ENCODE results near the gene BBOX1.

Gene BBOX1

DNA sequence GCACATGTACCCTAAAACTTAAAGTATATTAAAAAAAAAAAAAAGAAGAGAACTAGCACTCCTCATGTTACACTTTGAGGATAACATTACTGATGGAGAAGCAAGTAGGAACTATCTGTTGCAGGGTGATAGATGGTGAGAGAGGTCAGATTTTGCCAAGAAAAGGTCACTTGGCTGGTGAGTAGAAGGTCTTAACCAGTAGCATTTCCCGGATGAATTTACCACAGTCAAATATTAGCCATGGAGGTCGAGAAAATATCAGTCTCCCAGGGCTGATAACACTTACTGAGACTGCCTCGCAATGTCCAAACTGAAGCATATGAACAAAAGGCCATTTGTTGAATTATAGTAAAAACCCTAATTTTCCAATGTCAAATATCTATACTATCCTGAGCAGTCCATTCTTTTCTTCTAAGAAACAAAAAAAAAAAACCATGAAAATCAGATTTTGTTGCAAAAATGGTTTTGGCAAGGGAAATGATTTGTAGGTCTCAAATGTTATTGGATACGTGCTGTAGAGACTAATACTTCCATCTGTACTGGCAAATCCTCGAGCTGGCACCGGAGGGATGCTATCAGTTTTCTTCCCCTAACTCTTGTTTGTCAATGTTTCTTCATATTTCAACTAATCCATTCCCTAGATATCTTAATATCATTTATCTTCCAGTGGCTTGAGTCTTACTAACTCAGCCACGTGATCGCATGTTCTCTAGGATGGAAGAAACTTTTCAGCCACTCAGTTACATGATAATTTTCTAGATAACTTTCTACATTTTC is 14.5 kb upstream of the BBOX1 start:
- DNase-seq (ENCODE audit: low read depth) = no peak

DNA sequence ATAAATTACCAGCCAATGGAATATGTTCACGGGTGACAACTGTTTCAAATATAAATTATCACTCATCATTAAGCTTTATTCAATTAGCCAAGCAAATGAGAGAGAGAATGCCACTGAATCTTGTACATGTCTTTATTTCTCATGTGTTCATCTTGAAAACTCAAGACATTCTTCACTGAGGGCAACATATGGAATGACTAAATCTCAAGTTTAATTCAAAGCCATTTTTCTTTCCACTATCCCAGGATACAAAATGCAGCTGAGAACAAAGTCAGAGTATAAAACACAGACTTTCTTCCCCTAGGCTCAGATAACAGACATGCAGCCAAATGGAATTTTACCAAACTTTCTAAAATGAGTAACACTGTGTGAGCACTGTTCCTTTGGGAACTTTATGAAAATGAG is 12.1 kb upstream of the BBOX1 start:
- no peak for DNase-seq (ENCODE audit: low read depth)

- no peak for DNase-seq (ENCODE audit: low read depth)
Measured at GRCh38 chr11:27029966-27030365, 10.6 kb upstream of the BBOX1 start.

DNA sequence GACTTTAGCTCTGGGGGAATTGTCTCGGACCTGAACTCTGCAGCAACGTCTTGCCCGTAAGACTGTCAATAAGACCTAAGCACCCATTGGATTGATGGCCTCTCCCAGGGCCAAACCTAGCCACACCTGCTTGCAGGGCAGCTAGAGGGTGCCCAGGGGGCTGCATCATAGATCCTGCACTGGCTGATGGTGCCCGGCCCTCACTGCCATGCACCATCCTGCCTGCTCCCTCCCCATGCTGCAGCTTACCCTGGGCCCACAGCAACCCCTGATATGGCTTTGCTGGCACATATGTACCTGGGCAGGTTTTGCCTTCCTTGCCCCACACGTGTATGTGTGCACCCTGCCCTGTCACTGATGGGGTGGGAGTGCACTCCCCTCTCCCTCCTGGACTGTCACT is 8.9 kb upstream of the BBOX1 start:
- DNase-seq (ENCODE audit: low read depth) = no peak

- no peak for DNase-seq (ENCODE audit: low read depth)
Measured at GRCh38 chr11:27039873-27040272, 742 bp upstream of the BBOX1 start.

DNA sequence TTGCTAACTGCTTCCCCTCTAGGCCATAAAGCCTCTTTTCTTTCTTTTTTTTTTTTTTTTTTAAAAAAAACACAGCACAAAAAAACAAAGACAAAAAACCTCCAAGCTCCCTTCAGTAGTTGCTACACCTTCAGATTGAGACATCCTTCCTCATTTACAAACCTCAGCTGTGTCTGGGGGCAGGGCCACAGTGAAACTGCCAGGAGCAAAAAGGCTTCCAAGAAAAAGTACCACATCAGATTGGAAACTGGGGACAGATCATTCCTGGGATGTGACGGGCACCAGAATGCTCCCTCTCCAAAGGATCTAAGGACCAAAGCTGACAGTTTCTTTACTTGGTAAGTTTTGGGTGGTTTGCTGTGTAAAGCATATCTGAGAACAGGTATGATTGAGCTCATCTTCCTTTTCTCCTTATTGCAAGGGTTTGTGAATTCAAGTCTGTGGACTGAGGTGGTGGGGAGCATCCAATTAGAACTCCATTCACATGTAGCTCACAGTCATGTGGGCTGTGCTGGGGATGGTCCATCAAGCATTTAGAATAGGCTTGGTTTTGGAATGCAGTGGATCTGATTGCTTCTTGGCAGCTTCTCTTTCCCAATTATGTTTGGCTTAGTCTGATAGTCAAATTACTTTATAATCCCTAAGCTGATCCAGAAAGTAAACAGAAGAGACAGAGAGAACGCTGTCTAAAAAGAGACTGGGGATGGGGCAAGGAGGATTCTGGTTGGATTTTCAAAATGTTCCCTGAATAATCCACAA is 705 bp downstream of the BBOX1 start:
- DNase-seq (ENCODE audit: low read depth) = no peak

- no peak for DNase-seq (ENCODE audit: low read depth)
Measured at GRCh38 chr11:27046956-27047355, 6.3 kb downstream of the BBOX1 start.

GRCh38 chr11:27052668-27053067 is 12.1 kb downstream of the BBOX1 start:
- no peak for DNase-seq (ENCODE audit: low read depth)

DNA sequence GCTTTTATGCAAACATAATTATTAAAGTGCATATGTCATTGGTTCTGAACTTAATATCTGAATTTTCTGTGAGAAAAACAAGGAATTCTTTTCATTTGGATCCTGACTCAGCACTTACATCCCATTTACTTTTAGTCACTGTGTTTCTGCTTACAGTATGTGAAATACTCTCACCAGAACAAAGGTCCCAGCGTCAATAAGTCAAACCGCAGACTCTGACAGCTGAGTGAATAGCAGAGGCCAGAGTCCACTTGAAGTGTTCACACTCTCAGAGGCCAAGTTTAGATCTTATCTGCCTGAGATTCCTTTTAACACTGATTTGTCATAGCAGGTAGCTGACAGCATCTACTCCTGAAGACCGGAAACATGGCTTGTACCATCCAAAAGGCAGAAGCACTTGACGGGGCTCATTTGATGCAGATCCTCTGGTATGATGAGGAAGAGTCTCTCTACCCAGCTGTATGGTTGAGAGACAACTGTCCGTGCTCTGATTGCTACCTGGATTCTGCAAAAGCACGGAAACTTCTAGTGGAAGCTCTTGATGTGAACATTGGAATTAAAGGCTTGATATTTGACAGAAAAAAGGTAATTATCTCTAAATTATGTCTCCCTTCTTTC is 14.6 kb downstream of the BBOX1 start:
- DNase-seq (ENCODE audit: low read depth) = no peak

DNA sequence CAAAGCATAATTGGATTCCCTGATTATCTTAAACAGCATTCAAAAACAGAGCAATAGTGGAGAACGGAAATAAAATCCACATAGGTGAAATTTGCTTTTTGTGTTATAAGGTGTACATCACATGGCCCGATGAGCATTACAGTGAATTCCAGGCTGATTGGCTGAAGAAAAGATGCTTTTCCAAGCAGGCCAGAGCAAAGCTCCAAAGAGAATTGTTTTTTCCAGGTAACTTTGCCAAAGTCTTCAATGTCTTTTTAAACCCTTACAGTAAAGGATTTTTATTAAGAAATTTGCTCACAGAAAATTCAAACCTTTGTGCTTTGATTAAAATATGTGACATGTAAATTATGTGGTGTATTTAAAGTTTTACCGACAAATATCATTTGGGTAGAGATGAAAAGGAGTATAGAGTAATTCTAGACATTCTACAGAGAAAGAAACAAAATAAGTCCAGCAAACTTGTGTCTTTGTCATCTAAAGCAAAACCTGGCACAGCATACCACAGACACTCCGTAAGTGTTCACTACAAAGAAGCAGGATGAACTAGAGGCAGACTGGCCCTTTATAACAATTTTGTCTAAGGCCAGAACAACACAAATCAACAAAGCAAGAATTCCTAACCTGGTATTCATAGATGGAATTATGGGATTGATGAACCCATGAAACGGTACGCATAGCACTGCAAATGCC is 16.6 kb downstream of the BBOX1 start:
- DNase-seq (ENCODE audit: low read depth) = no peak

- no peak for DNase-seq (ENCODE audit: low read depth)
Measured at GRCh38 chr11:27058456-27058855, 17.8 kb downstream of the BBOX1 start.

- no peak for DNase-seq (ENCODE audit: low read depth)
Measured at GRCh38 chr11:27059431-27059830, 18.8 kb downstream of the BBOX1 start.

DNA sequence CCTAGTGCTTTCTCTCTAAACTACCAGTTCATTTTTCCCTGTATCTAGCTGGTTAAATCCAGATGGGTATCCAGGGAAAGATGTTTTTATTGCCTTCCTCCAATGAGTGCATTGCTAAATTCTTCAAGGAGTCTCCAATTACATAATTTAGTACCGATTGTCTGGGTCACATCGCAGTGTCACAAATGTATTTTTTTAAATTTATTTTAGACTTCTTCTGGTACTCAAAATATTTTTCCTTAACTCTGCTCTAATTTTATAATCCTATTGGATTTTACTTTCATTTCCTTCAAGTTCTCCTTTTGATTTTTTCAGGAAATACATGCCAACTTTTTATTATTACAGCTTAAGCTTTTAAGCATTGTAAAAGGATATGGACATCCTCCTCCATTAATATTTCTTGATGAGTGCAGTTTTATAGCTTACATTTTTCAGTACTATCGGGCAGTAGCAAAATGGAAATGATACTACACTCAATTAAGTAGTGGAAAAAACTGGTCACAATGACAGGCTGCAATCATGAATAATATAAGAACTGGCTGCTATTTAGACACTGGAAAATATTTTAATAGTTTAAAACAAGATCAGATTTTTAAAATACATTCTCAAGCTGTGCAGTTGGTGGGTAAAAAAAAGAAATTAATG is 20.3 kb downstream of the BBOX1 start:
- DNase-seq (ENCODE audit: low read depth) = no peak

GRCh38 chr11:27061461-27061821 is 20.8 kb downstream of the BBOX1 start:
- no peak for DNase-seq (ENCODE audit: low read depth)

DNA sequence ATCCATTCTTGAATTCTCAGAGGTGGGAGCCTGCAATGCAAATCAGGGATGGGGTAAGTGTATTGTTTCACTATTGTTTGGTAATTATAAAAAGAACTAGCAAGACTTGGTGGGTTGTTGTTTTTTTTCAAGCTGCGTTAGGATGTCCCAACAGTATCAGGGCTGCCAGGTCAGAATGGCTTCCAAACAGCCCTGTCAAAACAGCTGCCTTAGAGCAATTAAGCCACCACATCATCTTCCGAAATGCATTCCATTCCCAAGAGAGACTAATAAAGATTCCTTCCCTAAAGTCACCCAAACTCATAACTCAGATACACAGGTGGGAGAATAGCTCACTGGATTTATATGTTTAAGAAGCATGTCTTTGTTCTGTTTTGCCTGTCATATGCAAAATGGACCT is 23.5 kb downstream of the BBOX1 start:
- no peak for DNase-seq (ENCODE audit: low read depth)

DNA sequence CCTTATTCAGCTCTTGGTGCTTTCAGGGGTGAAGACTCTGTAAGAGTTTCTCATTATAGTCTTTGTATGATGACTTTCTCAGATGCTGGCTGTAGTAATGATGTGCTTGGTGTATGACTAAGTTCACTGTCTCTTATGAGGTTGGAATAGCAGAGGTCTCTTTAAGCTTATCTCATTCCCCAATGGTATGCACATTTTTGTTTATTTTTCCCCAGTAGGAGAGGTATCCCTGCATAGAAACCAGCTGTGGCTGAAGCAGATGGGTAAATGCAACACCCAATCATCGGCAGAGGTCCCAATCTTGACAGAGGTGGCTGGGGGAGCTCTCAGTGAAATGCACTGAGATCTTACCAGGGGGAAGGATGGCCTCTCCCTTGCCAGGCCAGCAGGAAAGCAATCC is 34.6 kb downstream of the BBOX1 start:
- no peak for DNase-seq (ENCODE audit: low read depth)

DNA sequence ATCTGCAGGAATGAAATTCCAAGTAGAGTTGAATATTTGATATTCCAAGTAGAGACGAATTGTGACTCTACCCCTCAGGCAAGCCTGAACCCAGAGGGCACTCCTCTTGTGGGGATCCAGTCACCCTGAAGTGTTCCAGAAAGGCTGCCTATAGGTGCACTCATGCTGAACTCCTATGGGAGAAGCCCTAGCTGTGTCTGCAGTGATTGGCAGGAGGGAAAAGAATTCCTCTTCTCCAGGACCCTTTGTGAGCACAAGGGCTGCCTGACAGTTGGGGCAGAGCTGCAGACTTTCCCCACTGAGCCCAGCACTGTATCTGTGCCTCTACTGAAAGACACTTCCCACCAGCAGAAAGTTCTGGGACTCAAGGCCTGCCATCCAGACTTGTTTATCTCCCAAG is 35.0 kb downstream of the BBOX1 start:
- DNase-seq (ENCODE audit: low read depth) = no peak

GRCh38 chr11:27076121-27076589 is 35.5 kb downstream of the BBOX1 start:
- no peak for DNase-seq (ENCODE audit: low read depth)

GRCh38 chr11:27081056-27081455 is 40.4 kb downstream of the BBOX1 start:
- no peak for DNase-seq (ENCODE audit: low read depth)

DNA sequence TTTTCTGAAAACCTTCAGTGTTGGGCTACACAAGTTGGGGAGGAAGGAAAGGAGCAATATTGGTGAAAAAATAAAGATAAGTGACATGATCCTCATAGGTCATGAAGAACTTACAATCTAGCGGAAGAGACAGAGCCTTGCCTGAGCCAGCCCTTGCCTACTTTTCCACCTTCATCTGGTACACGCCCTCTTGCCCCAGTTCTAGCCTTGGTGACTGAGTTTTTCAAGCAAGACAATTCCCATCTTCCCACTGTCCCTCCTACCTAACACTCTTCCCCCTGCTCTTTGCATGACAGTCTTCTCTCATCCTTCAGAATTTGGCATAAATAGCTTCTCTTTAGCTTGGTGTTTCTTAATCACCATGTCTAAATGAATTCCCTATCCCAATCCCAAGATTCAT is 42.6 kb downstream of the BBOX1 start:
- no peak for DNase-seq (ENCODE audit: low read depth)

DNA sequence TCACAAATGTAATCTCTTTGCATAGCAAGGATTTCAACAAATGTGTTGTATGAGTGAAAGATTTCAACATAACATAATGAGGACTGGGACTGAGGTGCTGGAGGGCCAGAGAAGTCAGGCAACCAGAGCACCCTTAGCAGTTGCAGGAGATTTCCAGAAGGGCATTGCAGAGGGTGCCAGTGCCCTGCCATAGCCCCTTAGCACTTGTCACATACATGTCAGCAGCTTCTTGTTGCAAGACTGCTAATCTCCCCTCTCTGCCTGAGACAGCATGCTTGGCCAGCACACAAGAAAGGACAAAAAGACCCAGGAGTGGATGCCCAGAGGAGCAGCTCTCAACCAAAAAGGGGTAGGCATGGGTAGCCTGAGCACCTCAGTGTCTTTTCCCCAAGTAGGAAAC is 43.2 kb downstream of the BBOX1 start:
- no peak for DNase-seq (ENCODE audit: low read depth)

- no peak for DNase-seq (ENCODE audit: low read depth)
Measured at GRCh38 chr11:27084518-27084917, 43.9 kb downstream of the BBOX1 start.
